HL-60 (cell line): Measurements from ENCODE around the gene SLC29A4.

Source experiments
- DNase-seq, 2 experiments: peaks; one replicate each; pipeline ENCODE4 v3.0.0-alpha.2; 2010 to 2020; ENCODE audit warnings: low read depth in 1 of 2, low spot score in 1 of 2
- H3K27ac ChIP-seq: fragments of 250-450 bp; sonication (Bioruptor Pico); replicated peaks from 2 replicates; pipeline ENCODE4 v1.5.1; 2020; ENCODE audit warnings: mild to moderate bottlenecking, moderate library complexity
- H3K27me3 ChIP-seq: fragments of 250-450 bp; sonication (Bioruptor Pico); 2 replicates; pipeline ENCODE4 v1.5.1; 2021; ENCODE audit warnings: mild to moderate bottlenecking, moderate library complexity; ENCODE audit not compliant: insufficient read depth, poor library complexity, severe bottlenecking
- H3K4me3 ChIP-seq: replicated peaks from 2 replicates; pipeline ENCODE4 v1.5.1; 2011; ENCODE audit warnings: mild to moderate bottlenecking, control low read depth, low read length; ENCODE audit not compliant: insufficient read depth
- GABPA ChIP-seq: IDR thresholded peaks from 2 replicates; pipeline ENCODE4 v1.6.1; 2012; ENCODE audit warnings: low read depth
- POLR2AphosphoS5 ChIP-seq: IDR thresholded peaks from 2 replicates; pipeline ENCODE4 v1.6.1; 2012; ENCODE audit warnings: low read depth
- SPI1 ChIP-seq: IDR thresholded peaks from 2 replicates; pipeline ENCODE4 v1.6.1; 2012; ENCODE audit warnings: low read depth, mild to moderate bottlenecking, borderline replicate concordance
- TF ChIP-seq, protein P1 (sequence below): IDR thresholded peaks from one replicate; pipeline ENCODE4 v1.5.1; 2011; ENCODE audit warnings: low read length, control low read depth, inconsistent platforms; ENCODE audit not compliant: insufficient read depth
- TF ChIP-seq, protein P2 (sequence below): IDR thresholded peaks from 2 replicates; pipeline ENCODE4 v1.6.1; 2012; ENCODE audit warnings: low read depth; ENCODE audit not compliant: insufficient replicate concordance

SLC29A4 gene

DNA sequence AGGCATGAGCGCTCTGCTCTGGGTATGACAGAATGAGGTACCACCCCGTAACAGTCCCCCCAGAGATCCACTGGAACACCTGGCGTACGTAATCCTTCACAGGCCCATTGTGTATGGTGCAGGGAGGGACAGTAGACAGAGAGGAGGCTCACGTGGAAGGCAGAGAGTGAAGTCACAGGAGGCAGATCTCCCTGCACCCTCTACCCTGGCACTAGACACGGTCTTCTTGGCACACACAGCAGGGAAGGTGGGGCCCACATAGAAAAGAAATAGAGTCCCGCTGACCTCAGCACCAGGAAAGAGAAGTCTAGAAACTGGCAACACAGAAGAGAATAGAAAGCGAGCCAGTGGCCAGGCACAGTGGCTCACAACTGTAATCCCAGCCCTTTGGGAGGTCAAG, 51.9 kb downstream of the SLC29A4 start:
- TF ChIP-seq POLR2AphosphoS5 (no peak), GABPA (no peak), SPI1 (no peak)
- TF ChIP-seq, protein P1, sequence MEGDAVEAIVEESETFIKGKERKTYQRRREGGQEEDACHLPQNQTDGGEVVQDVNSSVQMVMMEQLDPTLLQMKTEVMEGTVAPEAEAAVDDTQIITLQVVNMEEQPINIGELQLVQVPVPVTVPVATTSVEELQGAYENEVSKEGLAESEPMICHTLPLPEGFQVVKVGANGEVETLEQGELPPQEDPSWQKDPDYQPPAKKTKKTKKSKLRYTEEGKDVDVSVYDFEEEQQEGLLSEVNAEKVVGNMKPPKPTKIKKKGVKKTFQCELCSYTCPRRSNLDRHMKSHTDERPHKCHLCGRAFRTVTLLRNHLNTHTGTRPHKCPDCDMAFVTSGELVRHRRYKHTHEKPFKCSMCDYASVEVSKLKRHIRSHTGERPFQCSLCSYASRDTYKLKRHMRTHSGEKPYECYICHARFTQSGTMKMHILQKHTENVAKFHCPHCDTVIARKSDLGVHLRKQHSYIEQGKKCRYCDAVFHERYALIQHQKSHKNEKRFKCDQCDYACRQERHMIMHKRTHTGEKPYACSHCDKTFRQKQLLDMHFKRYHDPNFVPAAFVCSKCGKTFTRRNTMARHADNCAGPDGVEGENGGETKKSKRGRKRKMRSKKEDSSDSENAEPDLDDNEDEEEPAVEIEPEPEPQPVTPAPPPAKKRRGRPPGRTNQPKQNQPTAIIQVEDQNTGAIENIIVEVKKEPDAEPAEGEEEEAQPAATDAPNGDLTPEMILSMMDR, result no peak
- TF ChIP-seq, protein P2, sequence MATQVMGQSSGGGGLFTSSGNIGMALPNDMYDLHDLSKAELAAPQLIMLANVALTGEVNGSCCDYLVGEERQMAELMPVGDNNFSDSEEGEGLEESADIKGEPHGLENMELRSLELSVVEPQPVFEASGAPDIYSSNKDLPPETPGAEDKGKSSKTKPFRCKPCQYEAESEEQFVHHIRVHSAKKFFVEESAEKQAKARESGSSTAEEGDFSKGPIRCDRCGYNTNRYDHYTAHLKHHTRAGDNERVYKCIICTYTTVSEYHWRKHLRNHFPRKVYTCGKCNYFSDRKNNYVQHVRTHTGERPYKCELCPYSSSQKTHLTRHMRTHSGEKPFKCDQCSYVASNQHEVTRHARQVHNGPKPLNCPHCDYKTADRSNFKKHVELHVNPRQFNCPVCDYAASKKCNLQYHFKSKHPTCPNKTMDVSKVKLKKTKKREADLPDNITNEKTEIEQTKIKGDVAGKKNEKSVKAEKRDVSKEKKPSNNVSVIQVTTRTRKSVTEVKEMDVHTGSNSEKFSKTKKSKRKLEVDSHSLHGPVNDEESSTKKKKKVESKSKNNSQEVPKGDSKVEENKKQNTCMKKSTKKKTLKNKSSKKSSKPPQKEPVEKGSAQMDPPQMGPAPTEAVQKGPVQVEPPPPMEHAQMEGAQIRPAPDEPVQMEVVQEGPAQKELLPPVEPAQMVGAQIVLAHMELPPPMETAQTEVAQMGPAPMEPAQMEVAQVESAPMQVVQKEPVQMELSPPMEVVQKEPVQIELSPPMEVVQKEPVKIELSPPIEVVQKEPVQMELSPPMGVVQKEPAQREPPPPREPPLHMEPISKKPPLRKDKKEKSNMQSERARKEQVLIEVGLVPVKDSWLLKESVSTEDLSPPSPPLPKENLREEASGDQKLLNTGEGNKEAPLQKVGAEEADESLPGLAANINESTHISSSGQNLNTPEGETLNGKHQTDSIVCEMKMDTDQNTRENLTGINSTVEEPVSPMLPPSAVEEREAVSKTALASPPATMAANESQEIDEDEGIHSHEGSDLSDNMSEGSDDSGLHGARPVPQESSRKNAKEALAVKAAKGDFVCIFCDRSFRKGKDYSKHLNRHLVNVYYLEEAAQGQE, result no peak
- Histone ChIP-seq H3K27ac (no peak overlapping the region), H3K27me3 (no peaks in the 10 kb centered on the region), H3K4me3 (no peak overlapping the region)
- no peak for DNase-seq

DNA sequence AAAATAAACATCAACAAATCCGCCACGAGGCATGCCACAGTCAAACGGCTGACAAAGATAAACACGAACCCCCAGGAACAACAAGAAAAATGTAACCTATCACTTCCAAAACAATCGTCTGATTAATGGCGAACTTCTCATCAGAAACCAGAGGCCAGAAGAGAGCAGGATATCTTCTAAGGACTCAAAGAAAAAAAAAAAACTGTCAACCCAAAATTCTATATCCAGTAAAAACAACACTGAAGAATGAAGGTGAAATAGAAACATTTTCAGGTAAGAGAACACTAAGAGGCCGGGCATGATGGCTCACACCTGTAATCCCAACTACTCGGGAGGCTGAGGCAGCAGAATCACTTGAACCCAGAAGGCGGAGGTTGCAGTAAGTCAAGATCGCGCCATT, 54.3 kb downstream of the SLC29A4 start:
- no peak for DNase-seq
- Histone ChIP-seq H3K27me3 (no peaks in the 10 kb centered on the region), H3K27ac (no peak overlapping the region), H3K4me3 (no peak overlapping the region)
- no peak for TF ChIP-seq GABPA
- TF ChIP-seq, protein P1, result no peak
- no peak for TF ChIP-seq POLR2AphosphoS5
- TF ChIP-seq, protein P2, result no peak
- TF ChIP-seq SPI1, result no peak

DNA sequence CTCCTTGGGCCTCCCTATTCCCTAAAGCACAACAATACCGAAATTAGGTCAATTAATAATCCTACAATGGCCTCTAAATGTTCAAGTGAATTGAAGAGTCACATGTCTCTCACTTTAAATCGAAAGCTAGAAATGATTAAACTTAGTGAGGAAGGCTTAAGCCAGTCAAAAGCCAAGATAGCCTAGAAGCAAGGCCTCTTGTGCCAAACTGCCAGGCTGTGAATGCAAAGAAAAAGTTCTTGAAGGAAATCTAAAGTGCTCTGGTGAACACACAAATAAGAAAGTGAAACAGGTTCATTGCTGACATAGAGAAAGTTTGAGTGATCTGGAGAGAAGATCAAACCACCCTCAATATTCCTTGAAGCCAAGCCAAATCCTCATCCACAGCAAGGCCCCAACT, 57.2 kb downstream of the SLC29A4 start:
- TF ChIP-seq, protein P2, result no peak
- TF ChIP-seq GABPA, result no peak
- no peak for TF ChIP-seq SPI1
- no peak for TF ChIP-seq POLR2AphosphoS5
- TF ChIP-seq, protein P1, result no peak
- no peak for DNase-seq
- no peak overlapping the region for H3K4me3 ChIP-seq
- H3K27ac ChIP-seq, result no peak overlapping the region
- no peaks in the 10 kb centered on the region for H3K27me3 ChIP-seq
